Measurements from ENCODE around the gene VARS2.

DNA sequence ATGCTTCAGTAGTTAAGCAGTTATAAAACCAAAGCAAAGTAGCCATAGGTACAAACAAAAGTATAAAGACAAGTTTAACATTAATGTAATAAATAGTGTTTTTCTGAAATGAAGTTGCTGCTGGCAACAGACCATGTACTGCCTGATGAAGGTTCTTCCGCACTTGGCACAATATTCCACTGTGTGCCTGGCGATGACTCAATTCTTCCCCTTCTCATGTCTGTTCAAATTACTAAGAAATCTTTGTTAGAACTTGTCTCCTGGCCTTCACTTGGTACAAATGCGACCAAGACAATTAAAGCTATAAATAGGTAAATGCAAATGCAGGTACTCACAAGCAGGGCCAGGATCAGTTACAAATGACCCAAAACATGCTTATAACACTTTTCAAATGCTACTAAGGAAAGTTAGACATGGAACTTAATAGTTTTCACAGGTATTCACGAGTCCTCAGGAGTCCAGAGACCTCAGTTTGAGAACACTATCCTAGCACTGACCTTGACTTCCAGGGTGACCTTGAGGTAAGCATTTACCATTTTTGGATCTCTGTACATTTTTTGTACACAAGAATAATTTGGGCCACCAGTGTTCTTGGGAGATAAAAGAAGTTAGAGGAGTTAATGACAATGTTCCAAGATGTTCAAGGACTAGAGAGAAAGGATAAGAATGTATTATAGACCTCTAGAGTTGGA is 37.9 kb upstream of the VARS2 start:
- TF ChIP-seq, protein P1, sequence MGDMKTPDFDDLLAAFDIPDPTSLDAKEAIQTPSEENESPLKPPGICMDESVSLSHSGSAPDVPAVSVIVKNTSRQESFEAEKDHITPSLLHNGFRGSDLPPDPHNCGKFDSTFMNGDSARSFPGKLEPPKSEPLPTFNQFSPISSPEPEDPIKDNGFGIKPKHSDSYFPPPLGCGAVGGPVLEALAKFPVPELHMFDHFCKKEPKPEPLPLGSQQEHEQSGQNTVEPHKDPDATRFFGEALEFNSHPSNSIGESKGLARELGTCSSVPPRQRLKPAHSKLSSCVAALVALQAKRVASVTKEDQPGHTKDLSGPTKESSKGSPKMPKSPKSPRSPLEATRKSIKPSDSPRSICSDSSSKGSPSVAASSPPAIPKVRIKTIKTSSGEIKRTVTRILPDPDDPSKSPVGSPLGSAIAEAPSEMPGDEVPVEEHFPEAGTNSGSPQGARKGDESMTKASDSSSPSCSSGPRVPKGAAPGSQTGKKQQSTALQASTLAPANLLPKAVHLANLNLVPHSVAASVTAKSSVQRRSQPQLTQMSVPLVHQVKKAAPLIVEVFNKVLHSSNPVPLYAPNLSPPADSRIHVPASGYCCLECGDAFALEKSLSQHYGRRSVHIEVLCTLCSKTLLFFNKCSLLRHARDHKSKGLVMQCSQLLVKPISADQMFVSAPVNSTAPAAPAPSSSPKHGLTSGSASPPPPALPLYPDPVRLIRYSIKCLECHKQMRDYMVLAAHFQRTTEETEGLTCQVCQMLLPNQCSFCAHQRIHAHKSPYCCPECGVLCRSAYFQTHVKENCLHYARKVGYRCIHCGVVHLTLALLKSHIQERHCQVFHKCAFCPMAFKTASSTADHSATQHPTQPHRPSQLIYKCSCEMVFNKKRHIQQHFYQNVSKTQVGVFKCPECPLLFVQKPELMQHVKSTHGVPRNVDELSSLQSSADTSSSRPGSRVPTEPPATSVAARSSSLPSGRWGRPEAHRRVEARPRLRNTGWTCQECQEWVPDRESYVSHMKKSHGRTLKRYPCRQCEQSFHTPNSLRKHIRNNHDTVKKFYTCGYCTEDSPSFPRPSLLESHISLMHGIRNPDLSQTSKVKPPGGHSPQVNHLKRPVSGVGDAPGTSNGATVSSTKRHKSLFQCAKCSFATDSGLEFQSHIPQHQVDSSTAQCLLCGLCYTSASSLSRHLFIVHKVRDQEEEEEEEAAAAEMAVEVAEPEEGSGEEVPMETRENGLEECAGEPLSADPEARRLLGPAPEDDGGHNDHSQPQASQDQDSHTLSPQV (IDR thresholded peaks at IDR 0.05) = no peak
- TF ChIP-seq, protein P2, sequence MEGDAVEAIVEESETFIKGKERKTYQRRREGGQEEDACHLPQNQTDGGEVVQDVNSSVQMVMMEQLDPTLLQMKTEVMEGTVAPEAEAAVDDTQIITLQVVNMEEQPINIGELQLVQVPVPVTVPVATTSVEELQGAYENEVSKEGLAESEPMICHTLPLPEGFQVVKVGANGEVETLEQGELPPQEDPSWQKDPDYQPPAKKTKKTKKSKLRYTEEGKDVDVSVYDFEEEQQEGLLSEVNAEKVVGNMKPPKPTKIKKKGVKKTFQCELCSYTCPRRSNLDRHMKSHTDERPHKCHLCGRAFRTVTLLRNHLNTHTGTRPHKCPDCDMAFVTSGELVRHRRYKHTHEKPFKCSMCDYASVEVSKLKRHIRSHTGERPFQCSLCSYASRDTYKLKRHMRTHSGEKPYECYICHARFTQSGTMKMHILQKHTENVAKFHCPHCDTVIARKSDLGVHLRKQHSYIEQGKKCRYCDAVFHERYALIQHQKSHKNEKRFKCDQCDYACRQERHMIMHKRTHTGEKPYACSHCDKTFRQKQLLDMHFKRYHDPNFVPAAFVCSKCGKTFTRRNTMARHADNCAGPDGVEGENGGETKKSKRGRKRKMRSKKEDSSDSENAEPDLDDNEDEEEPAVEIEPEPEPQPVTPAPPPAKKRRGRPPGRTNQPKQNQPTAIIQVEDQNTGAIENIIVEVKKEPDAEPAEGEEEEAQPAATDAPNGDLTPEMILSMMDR (IDR thresholded peaks at IDR 0.05 in 2 of 3, conservative IDR thresholded peaks at IDR 0.05 in 1 of 3; ENCODE audit: insufficient read depth in 2 of 3, low read depth in 1 of 3, low read length in 3 of 3) = no peak
- TF ChIP-seq SIN3A (IDR thresholded peaks at IDR 0.05; ENCODE audit: borderline replicate concordance in 2 of 2, control insufficient read depth in 1 of 2, low read depth in 2 of 2, low read length in 2 of 2) (no peak), DNMT1 (IDR thresholded peaks at IDR 0.05) (no peak), RAD21 (CRISPR knock-in tag; conservative IDR thresholded peaks at IDR 0.05 in 1 of 2, IDR thresholded peaks at IDR 0.05 in 1 of 2) (no peak), CHCHD3 (CRISPR knock-in tag; IDR thresholded peaks at IDR 0.05) (no peak), JUND (IDR thresholded peaks at IDR 0.05; ENCODE audit: borderline replicate concordance, low read depth, low read length) (peak; percentile 47; the same call in 1 of the 2 replicates), JUND (tag; IDR thresholded peaks at IDR 0.05; ENCODE audit: borderline replicate concordance, low read depth, low read length) (peak; percentile 21; the same call in 1 of the 3 replicates), GATAD2A (IDR thresholded peaks at IDR 0.05) (no peak), POLR2A (conservative IDR thresholded peaks at IDR 0.05) (no peak), CHD2 (IDR thresholded peaks at IDR 0.05; ENCODE audit: low read depth, low read length) (no peak), ZNF384 (IDR thresholded peaks at IDR 0.05; ENCODE audit: low read depth, low read length) (no peak), JUN (IDR thresholded peaks at IDR 0.05; ENCODE audit: borderline replicate concordance, low read depth, low read length) (no peak), JUN (CRISPR knock-in tag; IDR thresholded peaks at IDR 0.05; ENCODE audit: borderline replicate concordance) (no peak), ZNF354B (CRISPR knock-in tag; IDR thresholded peaks at IDR 0.05) (no peak)
- TF ChIP-seq, protein P3, sequence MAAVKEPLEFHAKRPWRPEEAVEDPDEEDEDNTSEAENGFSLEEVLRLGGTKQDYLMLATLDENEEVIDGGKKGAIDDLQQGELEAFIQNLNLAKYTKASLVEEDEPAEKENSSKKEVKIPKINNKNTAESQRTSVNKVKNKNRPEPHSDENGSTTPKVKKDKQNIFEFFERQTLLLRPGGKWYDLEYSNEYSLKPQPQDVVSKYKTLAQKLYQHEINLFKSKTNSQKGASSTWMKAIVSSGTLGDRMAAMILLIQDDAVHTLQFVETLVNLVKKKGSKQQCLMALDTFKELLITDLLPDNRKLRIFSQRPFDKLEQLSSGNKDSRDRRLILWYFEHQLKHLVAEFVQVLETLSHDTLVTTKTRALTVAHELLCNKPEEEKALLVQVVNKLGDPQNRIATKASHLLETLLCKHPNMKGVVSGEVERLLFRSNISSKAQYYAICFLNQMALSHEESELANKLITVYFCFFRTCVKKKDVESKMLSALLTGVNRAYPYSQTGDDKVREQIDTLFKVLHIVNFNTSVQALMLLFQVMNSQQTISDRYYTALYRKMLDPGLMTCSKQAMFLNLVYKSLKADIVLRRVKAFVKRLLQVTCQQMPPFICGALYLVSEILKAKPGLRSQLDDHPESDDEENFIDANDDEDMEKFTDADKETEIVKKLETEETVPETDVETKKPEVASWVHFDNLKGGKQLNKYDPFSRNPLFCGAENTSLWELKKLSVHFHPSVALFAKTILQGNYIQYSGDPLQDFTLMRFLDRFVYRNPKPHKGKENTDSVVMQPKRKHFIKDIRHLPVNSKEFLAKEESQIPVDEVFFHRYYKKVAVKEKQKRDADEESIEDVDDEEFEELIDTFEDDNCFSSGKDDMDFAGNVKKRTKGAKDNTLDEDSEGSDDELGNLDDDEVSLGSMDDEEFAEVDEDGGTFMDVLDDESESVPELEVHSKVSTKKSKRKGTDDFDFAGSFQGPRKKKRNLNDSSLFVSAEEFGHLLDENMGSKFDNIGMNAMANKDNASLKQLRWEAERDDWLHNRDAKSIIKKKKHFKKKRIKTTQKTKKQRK (IDR thresholded peaks at IDR 0.05; ENCODE audit: borderline replicate concordance, low read depth, low read length) = no peak

Measured in K562 (cell line).